GM20431 (cell line): ENCODE data around the gene CLEC2L.
"Not testable (repeated sequence)": the region's sequence is repeated elsewhere in the genome, so short reads cannot be mapped to it uniquely, and the experiment has no call there.

Experiments used
- in situ Hi-C: fragments of 300-500 bp; cut with MseI, MboI; formaldehyde crosslinking; loops from one replicate; pipeline ENCODE4 v1.15.0; 2020; ENCODE audit warnings: low sequenced_read_pairs; ENCODE audit not compliant: unreplicated experiment

The CLEC2L gene

GRCh38 chr7:139548302-139549028, 25.0 kb downstream of the CLEC2L start:
- in situ Hi-C loops: no loop called here

GRCh38 chr7:139553991-139554700, 30.7 kb downstream of the CLEC2L start:
- in situ Hi-C loops: not testable (repeated sequence)

DNA sequence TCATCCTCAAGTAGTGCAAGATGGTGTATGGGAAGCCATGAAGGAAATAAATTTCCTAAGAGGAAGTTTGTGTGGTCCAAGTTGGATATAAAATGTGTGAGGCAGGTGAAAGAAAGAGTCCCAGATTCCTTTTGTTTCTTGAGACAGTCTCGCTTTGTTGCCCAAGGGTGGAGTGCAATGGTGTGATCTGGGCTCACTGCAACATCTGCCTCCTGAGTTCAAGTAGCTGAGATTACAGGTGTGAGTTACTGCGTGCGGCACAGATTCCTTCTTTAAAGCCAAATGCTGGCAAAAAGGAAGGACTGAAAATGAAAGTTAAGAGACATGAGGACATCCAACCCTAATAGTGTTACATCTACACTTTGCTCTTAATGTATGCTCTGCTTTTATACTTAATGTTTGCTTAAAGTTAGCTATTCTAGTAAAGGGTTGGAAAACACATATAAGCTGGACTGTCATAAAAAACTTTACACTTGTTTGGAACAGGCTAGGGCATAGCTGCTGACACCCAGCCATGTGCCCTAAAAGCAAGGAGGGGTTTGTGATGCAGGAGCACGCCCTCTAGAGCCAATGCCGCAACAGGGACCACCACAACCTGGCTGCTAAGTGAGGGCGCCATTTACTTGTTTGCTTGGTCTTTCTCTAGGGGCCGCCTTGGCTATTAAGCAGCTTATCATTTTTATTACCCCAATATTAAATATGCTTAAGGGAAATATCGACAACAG, 34.5 kb downstream of the CLEC2L start:
- in situ Hi-C loops: no loop called here

DNA sequence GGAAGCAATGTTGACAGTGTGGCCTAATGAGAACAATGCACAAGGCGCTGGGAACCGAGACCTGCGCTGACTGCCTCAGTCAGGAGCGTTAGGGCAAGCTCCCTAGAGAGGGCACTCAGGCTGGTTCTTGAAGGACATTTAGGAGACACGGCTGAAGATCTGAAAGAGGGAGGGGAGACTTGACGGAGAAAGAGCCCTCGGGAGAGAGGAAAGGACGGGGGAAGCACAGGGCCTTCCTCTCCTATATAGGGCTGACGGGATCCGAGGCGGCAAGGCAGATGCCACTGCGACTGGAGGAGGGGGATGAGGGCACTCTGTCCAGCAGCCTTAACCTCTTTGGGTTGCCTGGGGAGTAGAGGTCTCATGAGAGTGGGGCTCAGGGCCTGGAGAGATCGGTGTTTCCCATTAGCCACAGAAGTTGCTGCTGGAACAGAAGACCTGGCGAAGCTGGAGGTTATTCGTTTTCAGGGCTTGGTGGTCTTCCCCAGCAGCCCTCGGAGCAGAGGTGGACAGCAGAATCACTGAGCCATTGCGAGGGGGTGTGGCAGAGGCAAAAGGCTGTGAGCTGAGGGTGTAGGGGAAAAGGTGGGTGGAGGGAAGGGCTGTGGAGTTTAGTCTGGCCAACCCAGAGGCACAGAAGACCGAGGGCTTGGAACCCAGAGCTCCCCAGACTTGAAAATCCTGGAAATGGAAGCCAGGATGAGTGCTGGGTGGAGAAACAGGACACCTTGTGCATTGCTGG, 36.0 kb downstream of the CLEC2L start:
- in situ Hi-C loops: no loop called here

DNA sequence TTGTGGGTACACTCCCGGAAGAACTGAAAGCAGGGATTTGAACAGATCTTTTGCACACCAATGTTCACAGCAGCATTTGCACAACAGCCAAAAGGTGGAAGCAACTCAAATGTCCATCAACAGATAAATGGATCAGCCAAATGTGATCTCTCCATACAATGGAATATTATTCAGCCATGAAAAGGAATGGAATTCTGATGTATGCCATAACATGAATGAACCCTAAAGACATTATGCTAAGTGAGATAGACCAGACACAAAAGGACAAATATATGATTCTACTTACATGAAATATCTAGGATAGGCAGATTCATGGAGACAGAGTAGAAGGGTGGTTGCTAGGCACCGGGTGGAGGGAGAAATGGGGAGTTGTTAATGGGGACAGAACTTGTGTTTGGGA, 36.7 kb downstream of the CLEC2L start:
- in situ Hi-C loops: no loop called here

- in situ Hi-C loops: no loop called here
These were observed 37.2 kb downstream of the CLEC2L start for GRCh38 chr7:139560678-139561077.

DNA sequence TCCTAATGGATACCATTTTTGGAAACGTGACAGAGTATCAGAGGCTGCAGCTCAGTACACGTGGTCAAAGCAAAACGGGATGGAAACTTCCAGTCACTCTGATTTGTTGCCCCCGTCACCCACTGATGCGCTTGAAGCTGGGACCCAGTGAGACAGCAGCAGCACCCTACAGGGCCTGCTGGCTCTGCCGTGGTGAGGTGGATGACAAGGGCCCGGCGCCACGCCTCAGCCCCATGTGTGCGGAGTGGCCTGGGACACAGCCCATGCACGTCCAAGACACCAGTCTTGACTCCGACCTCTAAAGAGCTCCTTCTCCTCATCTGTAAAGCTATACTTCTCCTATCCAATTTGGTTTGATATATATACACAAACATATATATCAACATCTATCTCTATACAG, 39.0 kb downstream of the CLEC2L start:
- in situ Hi-C loops: no loop called here

- in situ Hi-C loops: no loop called here
These were observed 39.6 kb downstream of the CLEC2L start for GRCh38 chr7:139562961-139563565.

GRCh38 chr7:139563856-139564255, 40.4 kb downstream of the CLEC2L start:
- in situ Hi-C loops: no loop called here

GRCh38 chr7:139566075-139566474, 42.6 kb downstream of the CLEC2L start:
- in situ Hi-C loops: no loop called here

- in situ Hi-C loops: no loop called here
These were observed 43.5 kb downstream of the CLEC2L start for GRCh38 chr7:139566736-139567646.

DNA sequence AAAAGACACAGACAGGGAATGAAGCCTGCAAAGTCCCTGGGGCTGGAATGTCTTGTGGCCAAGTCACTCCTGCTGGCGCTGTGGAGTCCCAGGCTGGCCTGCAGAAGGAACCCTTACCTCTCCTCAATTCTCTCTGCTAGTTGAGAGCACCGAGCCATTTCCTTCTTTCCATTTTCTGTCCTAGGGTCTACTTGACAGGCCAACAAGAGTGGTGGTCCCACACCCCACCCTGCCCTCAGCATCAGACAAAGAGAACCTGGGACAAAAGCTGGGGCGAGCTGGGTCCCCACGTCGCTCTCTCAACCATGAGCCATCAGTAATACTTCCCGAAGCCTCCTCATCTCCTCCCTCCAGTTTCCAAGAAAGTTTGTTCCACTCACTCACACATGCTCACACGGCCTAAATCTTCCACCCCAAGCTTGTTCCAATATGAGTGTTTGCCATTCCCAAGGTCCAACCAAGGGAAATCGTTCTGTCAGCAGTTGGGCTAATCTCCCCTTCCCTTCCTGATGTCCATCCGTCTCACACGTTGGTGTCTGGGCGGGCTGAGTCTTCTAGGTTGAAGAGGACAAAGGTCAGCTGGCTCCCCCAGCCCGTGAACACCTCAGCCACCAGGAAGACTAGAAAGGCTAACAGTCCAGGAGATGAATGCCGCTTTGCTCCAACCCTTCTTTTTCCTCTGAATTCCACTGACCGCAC, 44.3 kb downstream of the CLEC2L start:
- in situ Hi-C loops: no loop called here

GRCh38 chr7:139568346-139568675, 44.8 kb downstream of the CLEC2L start:
- in situ Hi-C loops: no loop called here

- in situ Hi-C loops: no loop called here
These were observed 45.5 kb downstream of the CLEC2L start for GRCh38 chr7:139568813-139569490.

GRCh38 chr7:139570119-139570518, 46.6 kb downstream of the CLEC2L start:
- in situ Hi-C loops: no loop called here

DNA sequence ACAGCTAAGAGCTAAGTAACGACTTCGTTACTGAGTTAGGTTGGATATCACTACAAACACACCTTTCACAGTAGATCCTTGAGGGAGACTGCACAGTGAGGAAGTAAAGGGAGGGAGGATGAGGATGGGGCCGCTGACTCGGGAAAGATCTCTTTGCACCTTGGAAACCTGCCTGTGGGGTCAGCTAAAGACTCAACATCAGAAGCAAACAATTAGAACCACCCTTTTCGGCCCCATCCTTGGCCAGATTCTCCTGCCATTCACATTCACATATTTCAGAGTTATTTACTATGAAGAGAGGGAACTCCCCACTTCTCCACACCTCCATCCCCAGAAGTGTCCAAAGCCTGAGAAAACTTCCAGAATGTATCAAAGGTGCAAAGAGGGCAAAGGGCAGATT, 47.1 kb downstream of the CLEC2L start:
- in situ Hi-C loops: no loop called here

DNA sequence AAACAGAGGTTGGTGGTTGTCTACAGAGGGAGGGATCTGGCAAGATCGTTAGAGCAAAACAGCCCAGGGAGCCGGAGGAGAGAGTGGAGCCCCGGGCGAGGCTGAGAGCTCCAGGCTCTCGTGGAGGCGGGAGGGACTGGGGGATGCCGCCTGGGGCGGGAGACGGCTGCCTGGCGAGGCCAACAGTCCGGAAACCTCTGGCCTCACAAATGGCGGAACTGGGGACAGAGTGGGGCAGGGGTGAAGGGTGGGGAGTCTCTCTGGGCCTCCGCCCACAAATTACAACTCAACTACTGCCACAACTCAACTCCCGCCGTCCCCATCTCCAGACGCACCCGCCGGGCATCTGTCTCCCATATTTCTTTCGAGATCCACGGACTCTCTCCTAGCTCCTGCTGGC, 47.7 kb downstream of the CLEC2L start:
- in situ Hi-C loops: no loop called here

GRCh38 chr7:139571651-139572050, 48.2 kb downstream of the CLEC2L start:
- in situ Hi-C loops: no loop called here
